GM19455 (cell line): ENCODE measurements around the gene ZER1.
"Not testable (repeated sequence)": the region's sequence is repeated elsewhere in the genome, so short reads cannot be mapped to it uniquely, and the experiment has no call there.

ENCODE experiments used
- ATAC-seq: cut with Tn5 transposase; IDR thresholded peaks from one replicate; pipeline ENCODE4 v1.9.1; 2021; ENCODE audit not compliant: unreplicated experiment

The ZER1 gene

GRCh38 chr9:128771745-128772519 lies at the start of gene ZER1:
TSS of gene ZER1 (minus strand) at chr9:128771927. CDS start at chr9:128755565, 16,362 bp downstream.
- peak; percentile 93 for ATAC-seq

- no peak for ATAC-seq
Measured at GRCh38 chr9:128820665-128821583, 49.2 kb upstream of the ZER1 start.

- no peak for ATAC-seq
Measured at GRCh38 chr9:128819716-128820664, 48.3 kb upstream of the ZER1 start.

- peak; percentile 26 for ATAC-seq
Measured at GRCh38 chr9:128818839-128819715, 47.4 kb upstream of the ZER1 start.

GRCh38 chr9:128818099-128818838 lies 46.5 kb upstream of the ZER1 start, which contains the start of gene ENDOG:
TSS of gene ENDOG (plus strand) at chr9:128818500. CDS start at chr9:128818685, 185 bp downstream.
- peak; percentile 87 for ATAC-seq

GRCh38 chr9:128810873-128811272 lies 39.1 kb upstream of the ZER1 start:
- ATAC-seq = no peak

- no peak for ATAC-seq
Measured at GRCh38 chr9:128809831-128810230, 38.1 kb upstream of the ZER1 start.

GRCh38 chr9:128809036-128809599 lies 37.4 kb upstream of the ZER1 start:
- ATAC-seq = no peak

GRCh38 chr9:128808543-128808942 lies 36.8 kb upstream of the ZER1 start:
- ATAC-seq = no peak

GRCh38 chr9:128807827-128808226 lies 36.1 kb upstream of the ZER1 start:
- no peak for ATAC-seq

- ATAC-seq = no peak
Measured at GRCh38 chr9:128805661-128806060, 33.9 kb upstream of the ZER1 start.

GRCh38 chr9:128802482-128802881 lies 30.8 kb upstream of the ZER1 start:
- ATAC-seq = no peak

- no peak for ATAC-seq
Measured at GRCh38 chr9:128800061-128800460, 28.3 kb upstream of the ZER1 start.

GRCh38 chr9:128798896-128799295 lies 27.2 kb upstream of the ZER1 start:
- no peak for ATAC-seq

- ATAC-seq = not testable (repeated sequence)
Measured at GRCh38 chr9:128794961-128795360, 23.2 kb upstream of the ZER1 start.

- no peak for ATAC-seq
Measured at GRCh38 chr9:128792978-128793686, 21.4 kb upstream of the ZER1 start.

- ATAC-seq = no peak
Measured at GRCh38 chr9:128792134-128792533, 20.4 kb upstream of the ZER1 start.

- no peak for ATAC-seq
Measured at GRCh38 chr9:128790536-128790935, 18.8 kb upstream of the ZER1 start.
